HuH-7.5 (cell line): Measurements from ENCODE around the gene TAS2R41.

ENCODE experiments used
- DNase-seq: peaks from one replicate; pipeline ENCODE4 v3.0.0; 2011; ENCODE audit warnings: low spot score

Gene TAS2R41

GRCh38 chr7:143477501-143478150 is at the start of gene TAS2R41:
TSS of gene TAS2R41 (plus strand) at chr7:143477873. CDS start at chr7:143477873, 0 bp downstream.
- DNase-seq, result no peak

- DNase-seq, result no peak
These were observed 47.6 kb upstream of the TAS2R41 start for GRCh38 chr7:143429770-143430698.

GRCh38 chr7:143431109-143431508 is 46.6 kb upstream of the TAS2R41 start:
- no peak for DNase-seq

GRCh38 chr7:143433759-143434158 is 43.9 kb upstream of the TAS2R41 start:
- no peak for DNase-seq

- DNase-seq, result no peak
These were observed 43.0 kb upstream of the TAS2R41 start for GRCh38 chr7:143434660-143435059.

- DNase-seq, result no peak
These were observed 42.4 kb upstream of the TAS2R41 start for GRCh38 chr7:143435266-143435665.

GRCh38 chr7:143436325-143436946 is 41.2 kb upstream of the TAS2R41 start:
- no peak for DNase-seq

GRCh38 chr7:143437578-143437977 is 40.1 kb upstream of the TAS2R41 start:
- DNase-seq, result no peak

- DNase-seq, result no peak
These were observed 37.8 kb upstream of the TAS2R41 start for GRCh38 chr7:143439866-143440265.

- no peak for DNase-seq
These were observed 34.5 kb upstream of the TAS2R41 start, which contains the start of gene TAS2R60 for GRCh38 chr7:143443153-143443552. TSS of gene TAS2R60 (plus strand) at chr7:143443453. CDS start at chr7:143443453, 0 bp downstream.

GRCh38 chr7:143444063-143444782 is 33.5 kb upstream of the TAS2R41 start:
- no peak for DNase-seq

GRCh38 chr7:143444785-143445184 is 32.9 kb upstream of the TAS2R41 start:
- DNase-seq, result no peak

GRCh38 chr7:143447466-143447865 is 30.2 kb upstream of the TAS2R41 start:
- DNase-seq, result no peak

GRCh38 chr7:143448429-143448828 is 29.2 kb upstream of the TAS2R41 start:
- DNase-seq, result no peak

- no peak for DNase-seq
These were observed 27.9 kb upstream of the TAS2R41 start for GRCh38 chr7:143449793-143450192.

GRCh38 chr7:143451122-143451521 is 26.6 kb upstream of the TAS2R41 start:
- no peak for DNase-seq

GRCh38 chr7:143451746-143452145 is 25.9 kb upstream of the TAS2R41 start:
- no peak for DNase-seq

- DNase-seq, result no peak
These were observed 25.2 kb upstream of the TAS2R41 start for GRCh38 chr7:143452495-143452894.

GRCh38 chr7:143454091-143454680 is 23.5 kb upstream of the TAS2R41 start:
- DNase-seq, result no peak

GRCh38 chr7:143455491-143455890 is 22.2 kb upstream of the TAS2R41 start:
- no peak for DNase-seq

GRCh38 chr7:143455942-143456341 is 21.7 kb upstream of the TAS2R41 start:
- no peak for DNase-seq
